GM23338 (cell line): ENCODE results near the gene TMEM271. TPM values are rescaled to one million over a fixed set of nuclear protein-coding genes. Genes with fewer than 3 reads are reported as not detected.

ENCODE experiments used
- ATAC-seq: fragments of 200-7000 bp; cut with Tn5 transposase; 3 replicates; pipeline ENCODE4 v1.9.1; 2020
- DNase-seq: peaks from one replicate; pipeline ENCODE4 v3.0.0-alpha.2; 2015; ENCODE audit warnings: low spot score
- H2AFZ ChIP-seq: fragments of 200-600 bp; sonication (generic); 2 replicates; pipeline ENCODE4 v1.8.0; 2016; ENCODE audit warnings: antibody characterized with exemption, mild to moderate bottlenecking, moderate library complexity
- H3F3A ChIP-seq: fragments of 200-600 bp; sonication (generic); replicated peaks from 2 replicates; pipeline ENCODE4 v1.8.0; 2017; ENCODE audit warnings: antibody characterized with exemption, mixed run types, low read depth
- H3K27ac ChIP-seq: fragments of 200-600 bp; sonication (generic); 2 replicates; pipeline ENCODE4 v1.6.1; 2016; ENCODE audit warnings: low read depth
- H3K27me3 ChIP-seq: fragments of 200-600 bp; sonication (generic); 2 replicates; pipeline ENCODE4 v1.8.0; 2016; ENCODE audit warnings: mild to moderate bottlenecking, mixed run types, moderate library complexity; ENCODE audit not compliant: insufficient read depth
- H3K36me3 ChIP-seq: fragments of 200-600 bp; sonication (generic); 2 replicates; pipeline ENCODE4 v1.8.0; 2016; ENCODE audit warnings: mild to moderate bottlenecking; ENCODE audit not compliant: insufficient read depth
- H3K4me1 ChIP-seq: fragments of 200-600 bp; sonication (generic); 2 replicates; pipeline ENCODE4 v1.8.0; 2016; ENCODE audit warnings: mild to moderate bottlenecking, moderate library complexity; ENCODE audit not compliant: insufficient read depth
- H3K4me2 ChIP-seq: fragments of 200-600 bp; sonication (generic); 2 replicates; pipeline ENCODE4 v1.7.1; 2017; ENCODE audit warnings: mixed run types
- H3K4me3 ChIP-seq: fragments of 200-600 bp; sonication (generic); 2 replicates; pipeline ENCODE4 v1.6.1; 2016; ENCODE audit warnings: mixed run types
- H3K79me2 ChIP-seq: fragments of 200-600 bp; sonication (generic); replicated peaks from 2 replicates; pipeline ENCODE4 v1.8.0; 2017; ENCODE audit warnings: mild to moderate bottlenecking; ENCODE audit not compliant: insufficient read depth
- H3K9me2 ChIP-seq: fragments of 200-600 bp; sonication (generic); 2 replicates; pipeline ENCODE4 v1.8.0; 2017; ENCODE audit not compliant: insufficient read depth
- H4K20me1 ChIP-seq: fragments of 200-600 bp; sonication (generic); replicated peaks from 2 replicates; pipeline ENCODE4 v1.8.0; 2017; ENCODE audit warnings: mild to moderate bottlenecking; ENCODE audit not compliant: insufficient read depth
- H3K27ac Mint-ChIP-seq: 2 replicates; pipeline ENCODE4 v1.8.0; 2020; ENCODE audit warnings: inconsistent platforms, mild to moderate bottlenecking, moderate library complexity, mixed read lengths
- H3K27me3 Mint-ChIP-seq: 3 replicates; pipeline ENCODE4 v1.8.0; 2022; ENCODE audit warnings: low read depth, mild to moderate bottlenecking, moderate library complexity, mixed read lengths, inconsistent platforms; ENCODE audit not compliant: insufficient read depth, poor library complexity
- H3K36me3 Mint-ChIP-seq: 3 replicates; pipeline ENCODE4 v1.8.0; 2021; ENCODE audit warnings: low read depth, mild to moderate bottlenecking, inconsistent platforms, moderate library complexity, mixed read lengths
- H3K4me1 Mint-ChIP-seq: 3 replicates; pipeline ENCODE4 v1.8.0; 2020; ENCODE audit warnings: mild to moderate bottlenecking, inconsistent platforms, mixed read lengths
- H3K4me3 Mint-ChIP-seq: 3 replicates; pipeline ENCODE4 v1.8.0; 2021; ENCODE audit warnings: moderate library complexity, mild to moderate bottlenecking, inconsistent platforms, mixed read lengths
- H3K9me3 Mint-ChIP-seq: 3 replicates; pipeline ENCODE4 v1.8.0; 2020; ENCODE audit warnings: moderate library complexity, mild to moderate bottlenecking, inconsistent platforms, mixed read lengths
- CREB1 ChIP-seq: fragments of 250-450 bp; sonication (Bioruptor Pico); IDR thresholded peaks from 2 replicates; pipeline ENCODE4 v1.5.0; 2020; ENCODE audit warnings: low read depth, mild to moderate bottlenecking, moderate library complexity
- CTCF ChIP-seq, 2 experiments: fragments of 200-600 bp in 1 of 2; sonication (generic) in 1 of 2; conservative IDR thresholded peaks; 2 replicates each; pipeline versions ENCODE4 v1.5.1 to v1.6.1; 2016 to 2017; ENCODE audit warnings: antibody characterized with exemption in 2 of 2, low read depth in 2 of 2, mild to moderate bottlenecking in 2 of 2, moderate library complexity in 1 of 2
- EZH2 ChIP-seq: fragments of 200-600 bp; sonication (generic); IDR thresholded peaks from one replicate; pipeline ENCODE4 v1.8.0; 2017; ENCODE audit warnings: antibody characterized with exemption, mild to moderate bottlenecking, low read depth; ENCODE audit not compliant: unreplicated experiment
- JUNB ChIP-seq: IDR thresholded peaks from one replicate; pipeline ENCODE4 v1.6.1; 2016; ENCODE audit warnings: antibody characterized with exemption; ENCODE audit not compliant: unreplicated experiment
- NANOG ChIP-seq: IDR thresholded peaks from 2 replicates; pipeline ENCODE4 v1.6.1; 2016; ENCODE audit warnings: antibody characterized with exemption, borderline replicate concordance
- POLR2AphosphoS5 ChIP-seq: IDR thresholded peaks from 2 replicates; pipeline ENCODE4 v1.6.1; 2016; ENCODE audit warnings: antibody characterized with exemption, low read depth
- REST ChIP-seq: IDR thresholded peaks from one replicate; pipeline ENCODE4 v1.6.1; 2018; ENCODE audit warnings: antibody characterized with exemption; ENCODE audit not compliant: unreplicated experiment
- STAT1 ChIP-seq: IDR thresholded peaks from one replicate; pipeline ENCODE4 v1.6.1; 2016; ENCODE audit warnings: antibody characterized with exemption; ENCODE audit not compliant: unreplicated experiment
- ZNF114 ChIP-seq: fragments of 250-450 bp; sonication (Bioruptor Pico); IDR thresholded peaks from 2 replicates; pipeline ENCODE4 v1.5.0; 2020; ENCODE audit warnings: mild to moderate bottlenecking, moderate library complexity
- ZNF462 ChIP-seq: fragments of 250-450 bp; sonication (Bioruptor Pico); IDR thresholded peaks from 2 replicates; pipeline ENCODE4 v1.5.0; 2020; ENCODE audit warnings: mild to moderate bottlenecking, moderate library complexity
- polyA plus RNA-seq: library from polyadenylated mRNA; unstranded; fragments of >200 nt; fragmentation: Nextera tagmentation; extraction: Ambion mirVana; gene quantifications from 2 replicates; pipeline ENCODE4 v1.2.1, GENCODE V29; 2016
- total RNA-seq: library from RNA; depleted of rRNA; stranded (reverse); fragments of >200 nt; shearing (Covaris generic); gene quantifications from 2 replicates; pipeline ENCODE4 v1.2.3, GENCODE V29; 2014

TMEM271 gene
- total and polyA plus RNA-seq, 2 experiments from 2014 or later = 0.11 TPM; not detected in 1

GRCh38 chr4:588351-588849, 12.3 kb upstream of the TMEM271 start:
- H3K27ac Mint-ChIP-seq = no peak overlapping the region
- TF ChIP-seq CREB1 = no peak
- DNase-seq = no peak

GRCh38 chr4:587671-588350, 11.7 kb upstream of the TMEM271 start:
- Histone ChIP-seq H3K4me2 (no peak overlapping the region), H3K36me3 (no peaks in the 10 kb centered on the region), H3K4me3 (no peak overlapping the region), H3F3A (no peaks in the 10 kb centered on the region), H3K79me2 (no peaks in the 10 kb centered on the region), H3K4me1 (no peaks in the 10 kb centered on the region), H2AFZ (0 out of 2 replicates have a peak overlapping the region, but pooled peaks have one; percentile 23), H3K27ac (no peak overlapping the region), H3K27me3 (no peaks in the 10 kb centered on the region; the same call in 1 of the 2 replicates), H4K20me1 (no peaks in the 10 kb centered on the region), H3K9me2 (no peaks in the 10 kb centered on the region)
- Mint-ChIP-seq H3K27ac (no peak overlapping the region), H3K36me3 (peaks cover 5% of the 10 kb centered on the region), H3K27me3 (peaks cover 6% of the 10 kb centered on the region), H3K4me1 (no peaks in the 10 kb centered on the region; the same call in 2 of the 3 replicates), H3K9me3 (peaks cover 12% of the 10 kb centered on the region), H3K4me3 (no peak overlapping the region)
- ATAC-seq (no peak), DNase-seq (no peak)
- no peak for TF ChIP-seq ZNF114 (CRISPR knock-in tag)
- TF ChIP-seq POLR2AphosphoS5 = no peak
- no peak for TF ChIP-seq REST
- no peak for TF ChIP-seq JUNB
- no peak for TF ChIP-seq EZH2
- no peak for TF ChIP-seq STAT1
- no peak for TF ChIP-seq NANOG
- no peak for TF ChIP-seq ZNF462 (CRISPR knock-in tag)
- TF ChIP-seq CTCF (conservative IDR thresholded peaks at IDR 0.05; ENCODE audit: low read depth in 2 of 2) = no peak

More at GRCh38 chr4:588351-588849, 12.3 kb upstream of the TMEM271 start:
- Histone ChIP-seq H3K4me1 (no peaks in the 10 kb centered on the region), H3K27me3 (no peaks in the 10 kb centered on the region), H3K36me3 (no peaks in the 10 kb centered on the region), H3K27ac (no peak overlapping the region), H3K4me3 (no peak overlapping the region), H3K79me2 (no peaks in the 10 kb centered on the region), H3F3A (no peaks in the 10 kb centered on the region), H2AFZ (peak overlapping the region; percentile 38; the same call in 1 of the 2 replicates), H3K4me2 (no peak overlapping the region), H3K9me2 (no peaks in the 10 kb centered on the region), H4K20me1 (no peaks in the 10 kb centered on the region)
- Mint-ChIP-seq H3K36me3 (peaks cover 5% of the 10 kb centered on the region), H3K27me3 (peaks cover 6% of the 10 kb centered on the region), H3K4me1 (no peaks in the 10 kb centered on the region; the same call in 2 of the 3 replicates), H3K4me3 (no peak overlapping the region), H3K9me3 (peaks cover 12% of the 10 kb centered on the region)
- no peak for ATAC-seq
